ENCODE measurements around the gene NDUFAF3. TPM values are rescaled to one million over a fixed set of nuclear protein-coding genes. Genes with fewer than 3 reads are reported as not detected.

The NDUFAF3 gene
- total RNA-seq, 1 experiment from 2014 or later: 91.0 TPM

DNA sequence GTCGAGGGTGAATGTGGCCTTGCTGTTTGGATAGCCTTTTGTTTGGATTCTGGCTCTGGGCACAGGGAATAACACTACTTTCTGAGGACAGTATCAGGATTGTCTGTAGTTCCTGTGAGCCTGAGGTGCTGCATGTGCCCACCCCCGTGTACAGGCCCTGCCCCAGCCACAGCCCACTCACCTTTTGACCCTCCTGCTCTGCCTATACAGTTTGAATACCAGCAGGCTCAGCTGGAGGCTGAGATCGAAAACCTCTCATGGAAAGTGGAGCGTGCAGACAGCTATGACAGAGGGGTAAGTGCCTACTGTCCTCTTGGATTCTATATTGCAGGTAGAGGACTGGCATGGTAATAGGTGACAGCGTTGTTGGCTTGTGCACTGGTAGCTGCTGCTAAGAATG lies 39.2 kb upstream of the NDUFAF3 start:
- H2AFZ ChIP-seq (ENCODE audit: low read depth, low read length, poor library complexity, severe bottlenecking): no peak overlapping the region
- no peak overlapping the region for H3K9ac ChIP-seq (ENCODE audit: low read length)
- RAD21 ChIA-PET (ENCODE audit: low non-redundant PET in 1 of 2, low total read pairs in 2 of 2, uncharacterized antibody in 2 of 2, unreplicated experiment in 2 of 2): no interaction called here
- POLR2A ChIA-PET: no interaction called here
- peaks cover 0 to under 1% of the 10 kb centered on the region in 2 experiments; a peak in 1 of 4 replicates for H3K4me1 ChIP-seq (ENCODE audit: control insufficient read depth in 1 of 2, insufficient read depth in 2 of 2, low read length in 2 of 2)
- CTCF ChIA-PET: no interaction called here
- H3K9me2 ChIP-seq (ENCODE audit: insufficient read depth): no peaks in the 10 kb centered on the region
- H3K4me2 ChIP-seq (ENCODE audit: low read length): no peak overlapping the region
- H3K9me3 ChIP-seq (ENCODE audit: control insufficient read depth in 1 of 2, insufficient read depth in 1 of 2, low read depth in 1 of 2, low read length in 2 of 2): no peaks in the 10 kb centered on the region
- H3K79me2 ChIP-seq (ENCODE audit: insufficient read depth, low read length): peaks cover 4% of the 10 kb centered on the region; the same call in 1 of the 2 replicates
- H3K36me3 ChIP-seq (ENCODE audit: control insufficient read depth in 1 of 2, insufficient read depth in 2 of 2, low read length in 2 of 2): peaks cover 40 to 49% of the 10 kb centered on the region in 2 experiments
- no peaks in the 10 kb centered on the region for H3K27me3 ChIP-seq (ENCODE audit: insufficient read depth, low read length)
- H4K20me1 ChIP-seq (ENCODE audit: insufficient read depth): no peaks in the 10 kb centered on the region
- ATAC-seq (no peak), DNase-seq (ENCODE audit: low read depth, low spot score) (no peak)
- H3K4me3 ChIP-seq (replicated peaks in 1 of 2; ENCODE audit: low read depth in 1 of 2, low read length in 2 of 2): no peak overlapping the region
- no TSS peak for BruUV-seq (replicated peaks)
- TF ChIP-seq, protein P1, sequence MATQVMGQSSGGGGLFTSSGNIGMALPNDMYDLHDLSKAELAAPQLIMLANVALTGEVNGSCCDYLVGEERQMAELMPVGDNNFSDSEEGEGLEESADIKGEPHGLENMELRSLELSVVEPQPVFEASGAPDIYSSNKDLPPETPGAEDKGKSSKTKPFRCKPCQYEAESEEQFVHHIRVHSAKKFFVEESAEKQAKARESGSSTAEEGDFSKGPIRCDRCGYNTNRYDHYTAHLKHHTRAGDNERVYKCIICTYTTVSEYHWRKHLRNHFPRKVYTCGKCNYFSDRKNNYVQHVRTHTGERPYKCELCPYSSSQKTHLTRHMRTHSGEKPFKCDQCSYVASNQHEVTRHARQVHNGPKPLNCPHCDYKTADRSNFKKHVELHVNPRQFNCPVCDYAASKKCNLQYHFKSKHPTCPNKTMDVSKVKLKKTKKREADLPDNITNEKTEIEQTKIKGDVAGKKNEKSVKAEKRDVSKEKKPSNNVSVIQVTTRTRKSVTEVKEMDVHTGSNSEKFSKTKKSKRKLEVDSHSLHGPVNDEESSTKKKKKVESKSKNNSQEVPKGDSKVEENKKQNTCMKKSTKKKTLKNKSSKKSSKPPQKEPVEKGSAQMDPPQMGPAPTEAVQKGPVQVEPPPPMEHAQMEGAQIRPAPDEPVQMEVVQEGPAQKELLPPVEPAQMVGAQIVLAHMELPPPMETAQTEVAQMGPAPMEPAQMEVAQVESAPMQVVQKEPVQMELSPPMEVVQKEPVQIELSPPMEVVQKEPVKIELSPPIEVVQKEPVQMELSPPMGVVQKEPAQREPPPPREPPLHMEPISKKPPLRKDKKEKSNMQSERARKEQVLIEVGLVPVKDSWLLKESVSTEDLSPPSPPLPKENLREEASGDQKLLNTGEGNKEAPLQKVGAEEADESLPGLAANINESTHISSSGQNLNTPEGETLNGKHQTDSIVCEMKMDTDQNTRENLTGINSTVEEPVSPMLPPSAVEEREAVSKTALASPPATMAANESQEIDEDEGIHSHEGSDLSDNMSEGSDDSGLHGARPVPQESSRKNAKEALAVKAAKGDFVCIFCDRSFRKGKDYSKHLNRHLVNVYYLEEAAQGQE (IDR thresholded peaks at IDR 0.05; ENCODE audit: low read depth): no peak
- TF ChIP-seq POLR2A (IDR thresholded peaks at IDR 0.05; ENCODE audit: borderline replicate concordance, extremely low read depth, insufficient read depth, insufficient read length): no peak
- no peak overlapping the region for H3K27ac ChIP-seq (ENCODE audit: low read depth, low read length)
- intact Hi-C loops (cut with micrococcal nuclease): no loop called here

DNA sequence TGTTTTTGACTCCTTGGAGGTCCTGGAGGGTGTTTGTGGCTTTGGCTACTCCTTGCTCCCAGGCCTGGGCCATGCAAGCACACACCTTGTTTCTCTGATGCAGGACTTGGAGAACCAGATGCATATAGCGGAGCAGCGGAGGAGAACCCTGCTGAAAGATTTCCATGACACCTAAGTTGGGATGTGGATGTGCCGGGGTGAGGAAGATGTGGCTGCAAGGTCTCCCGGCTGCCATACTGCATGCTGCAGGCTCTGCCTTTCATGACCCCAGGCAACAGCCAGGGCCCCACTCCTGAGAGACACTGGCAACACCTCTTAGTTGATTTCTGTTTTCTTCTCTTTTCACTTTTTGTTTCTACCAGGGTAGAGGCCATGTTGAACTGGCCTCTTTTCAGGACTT lies 38.8 kb upstream of the NDUFAF3 start:
- TF ChIP-seq SP1 (IDR thresholded peaks at IDR 0.05; ENCODE audit: low read depth) (no peak), ZFX (IDR thresholded peaks at IDR 0.05) (no peak), EGR1 (IDR thresholded peaks at IDR 0.05; ENCODE audit: low read depth) (no peak), CEBPB (IDR thresholded peaks at IDR 0.05; ENCODE audit: low read depth) (no peak), CBX3 (IDR thresholded peaks at IDR 0.05; ENCODE audit: low read depth) (no peak), JUND (IDR thresholded peaks at IDR 0.05) (no peak)
- TF ChIP-seq, protein P2, sequence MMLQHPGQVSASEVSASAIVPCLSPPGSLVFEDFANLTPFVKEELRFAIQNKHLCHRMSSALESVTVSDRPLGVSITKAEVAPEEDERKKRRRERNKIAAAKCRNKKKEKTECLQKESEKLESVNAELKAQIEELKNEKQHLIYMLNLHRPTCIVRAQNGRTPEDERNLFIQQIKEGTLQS (IDR thresholded peaks at IDR 0.05): no peak
- TF ChIP-seq, protein P3, sequence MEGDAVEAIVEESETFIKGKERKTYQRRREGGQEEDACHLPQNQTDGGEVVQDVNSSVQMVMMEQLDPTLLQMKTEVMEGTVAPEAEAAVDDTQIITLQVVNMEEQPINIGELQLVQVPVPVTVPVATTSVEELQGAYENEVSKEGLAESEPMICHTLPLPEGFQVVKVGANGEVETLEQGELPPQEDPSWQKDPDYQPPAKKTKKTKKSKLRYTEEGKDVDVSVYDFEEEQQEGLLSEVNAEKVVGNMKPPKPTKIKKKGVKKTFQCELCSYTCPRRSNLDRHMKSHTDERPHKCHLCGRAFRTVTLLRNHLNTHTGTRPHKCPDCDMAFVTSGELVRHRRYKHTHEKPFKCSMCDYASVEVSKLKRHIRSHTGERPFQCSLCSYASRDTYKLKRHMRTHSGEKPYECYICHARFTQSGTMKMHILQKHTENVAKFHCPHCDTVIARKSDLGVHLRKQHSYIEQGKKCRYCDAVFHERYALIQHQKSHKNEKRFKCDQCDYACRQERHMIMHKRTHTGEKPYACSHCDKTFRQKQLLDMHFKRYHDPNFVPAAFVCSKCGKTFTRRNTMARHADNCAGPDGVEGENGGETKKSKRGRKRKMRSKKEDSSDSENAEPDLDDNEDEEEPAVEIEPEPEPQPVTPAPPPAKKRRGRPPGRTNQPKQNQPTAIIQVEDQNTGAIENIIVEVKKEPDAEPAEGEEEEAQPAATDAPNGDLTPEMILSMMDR (IDR thresholded peaks at IDR 0.05 in 2 of 3, conservative IDR thresholded peaks at IDR 0.05 in 1 of 3; ENCODE audit: borderline replicate concordance in 1 of 3, insufficient read depth in 1 of 3, low read depth in 2 of 3, low read length in 2 of 3): no peak
- intact Hi-C loops (cut with micrococcal nuclease): no loop called here
- POLR2A ChIA-PET: no interaction called here
- H4K20me1 ChIP-seq (ENCODE audit: insufficient read depth): no peaks in the 10 kb centered on the region
- H3K36me3 ChIP-seq (ENCODE audit: control insufficient read depth in 1 of 2, insufficient read depth in 2 of 2, low read length in 2 of 2): peaks cover 36 to 45% of the 10 kb centered on the region in 2 experiments
- H3K27ac ChIP-seq (ENCODE audit: low read depth, low read length): no peak overlapping the region
- no peak for DNase-seq (ENCODE audit: low read depth, low spot score)
- CTCF ChIA-PET: no interaction called here
- H3K9me2 ChIP-seq (ENCODE audit: insufficient read depth): no peaks in the 10 kb centered on the region
- H2AFZ ChIP-seq (ENCODE audit: low read depth, low read length, poor library complexity, severe bottlenecking): no peak overlapping the region
- H3K4me1 ChIP-seq (ENCODE audit: control insufficient read depth in 1 of 2, insufficient read depth in 2 of 2, low read length in 2 of 2): peaks cover 2 to 5% of the 10 kb centered on the region in 2 experiments; a peak in 1 of 4 replicates
- no peaks in the 10 kb centered on the region for H3K9me3 ChIP-seq (ENCODE audit: control insufficient read depth in 1 of 2, insufficient read depth in 1 of 2, low read depth in 1 of 2, low read length in 2 of 2)
- BruUV-seq (replicated peaks): no TSS peak
- RAD21 ChIA-PET (ENCODE audit: low non-redundant PET in 1 of 2, low total read pairs in 2 of 2, uncharacterized antibody in 2 of 2, unreplicated experiment in 2 of 2): no interaction called here
- ATAC-seq: no peak
- H3K79me2 ChIP-seq (ENCODE audit: insufficient read depth, low read length): peaks cover 4% of the 10 kb centered on the region; the same call in 1 of the 2 replicates
- H3K4me2 ChIP-seq (ENCODE audit: low read length): no peak overlapping the region
- no peak overlapping the region for H3K9ac ChIP-seq (ENCODE audit: low read length)
- no peak overlapping the region for H3K4me3 ChIP-seq (replicated peaks in 1 of 2; ENCODE audit: low read depth in 1 of 2, low read length in 2 of 2)
- H3K27me3 ChIP-seq (ENCODE audit: insufficient read depth, low read length): no peaks in the 10 kb centered on the region

Measured in HCT116 (cell line).